Measurements from ENCODE around the gene TKTL2.
"Not testable (repeated sequence)": the region's sequence is repeated elsewhere in the genome, so short reads cannot be mapped to it uniquely, and the experiment has no call there.

Gene TKTL2

GRCh38 chr4:163447023-163447422, 26.5 kb downstream of the TKTL2 start:
- not testable (repeated sequence) for DNase-seq

- DNase-seq = no peak
These were observed 33.5 kb downstream of the TKTL2 start for GRCh38 chr4:163440040-163440439.
